SK-N-MC (cell line): ENCODE measurements around the gene DISC1.

ENCODE experiments used
- EZH2 ChIP-seq: fragments of 200-600 bp; sonication (generic); IDR thresholded peaks from one replicate; pipeline ENCODE4 v1.6.1; 2017; ENCODE audit warnings: antibody characterized with exemption
- FOXP2 ChIP-seq: optimal IDR thresholded peaks from 2 replicates; pipeline ENCODE3; 2011; ENCODE audit warnings: mild to moderate bottlenecking, moderate library complexity; ENCODE audit not compliant: insufficient read depth; ENCODE audit errors: extremely low read length, control extremely low read depth
- POLR2AphosphoS5 ChIP-seq: IDR thresholded peaks from 2 replicates; pipeline ENCODE4 v1.6.1; 2012; ENCODE audit warnings: mild to moderate bottlenecking, low read depth, low read length, borderline replicate concordance

DNA sequence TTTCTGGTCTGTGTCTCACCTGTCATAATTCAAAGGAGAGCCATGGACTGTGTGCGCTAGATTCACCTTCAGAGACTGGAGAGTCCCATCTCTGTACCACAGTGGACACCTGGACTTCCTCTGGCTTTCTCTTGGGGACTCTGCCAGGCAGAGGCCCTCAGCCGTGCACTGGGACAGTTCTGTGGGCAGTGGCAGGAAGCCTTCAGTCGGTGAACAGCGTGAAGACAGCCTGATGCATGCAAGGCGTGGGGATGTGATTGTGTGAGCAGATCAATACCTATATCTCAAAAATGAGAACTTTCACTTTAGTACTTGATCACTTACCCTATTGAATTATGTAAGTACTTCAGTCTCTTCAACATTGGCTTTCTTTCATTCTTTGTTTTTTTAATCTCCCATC, 245.3 kb downstream of the DISC1 start:
- no peak for TF ChIP-seq POLR2AphosphoS5
- TF ChIP-seq EZH2: no peak
- TF ChIP-seq FOXP2: no peak
